ENCODE measurements around the gene KCNIP3.

DNA sequence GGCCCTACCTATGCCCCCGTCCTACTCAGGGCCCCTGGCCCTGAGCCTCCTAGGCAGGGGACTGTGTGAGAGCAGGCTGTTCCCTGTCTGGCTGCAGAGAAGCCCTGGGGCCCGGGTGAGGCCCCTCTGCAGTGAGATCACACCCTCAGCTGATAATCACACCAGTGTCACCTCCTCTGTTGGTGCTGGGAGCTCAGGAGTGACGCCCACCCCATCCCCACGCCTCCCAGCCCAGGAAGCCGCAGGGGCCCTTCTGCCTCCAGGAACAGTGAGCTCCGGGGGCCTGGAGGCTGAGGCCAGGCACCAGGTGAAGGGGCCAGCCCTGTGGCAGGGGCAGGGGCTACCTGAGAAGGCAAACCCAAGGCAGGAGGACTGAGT, 20.0 kb downstream of the KCNIP3 start:
- TF ChIP-seq ARNTL (CRISPR knock-in tag; IDR thresholded peaks at IDR 0.05; ENCODE audit: borderline replicate concordance, low read depth), result no peak
- no peak for TF ChIP-seq CSDC2 (CRISPR knock-in tag; IDR thresholded peaks at IDR 0.05)
- TF ChIP-seq, protein P1, sequence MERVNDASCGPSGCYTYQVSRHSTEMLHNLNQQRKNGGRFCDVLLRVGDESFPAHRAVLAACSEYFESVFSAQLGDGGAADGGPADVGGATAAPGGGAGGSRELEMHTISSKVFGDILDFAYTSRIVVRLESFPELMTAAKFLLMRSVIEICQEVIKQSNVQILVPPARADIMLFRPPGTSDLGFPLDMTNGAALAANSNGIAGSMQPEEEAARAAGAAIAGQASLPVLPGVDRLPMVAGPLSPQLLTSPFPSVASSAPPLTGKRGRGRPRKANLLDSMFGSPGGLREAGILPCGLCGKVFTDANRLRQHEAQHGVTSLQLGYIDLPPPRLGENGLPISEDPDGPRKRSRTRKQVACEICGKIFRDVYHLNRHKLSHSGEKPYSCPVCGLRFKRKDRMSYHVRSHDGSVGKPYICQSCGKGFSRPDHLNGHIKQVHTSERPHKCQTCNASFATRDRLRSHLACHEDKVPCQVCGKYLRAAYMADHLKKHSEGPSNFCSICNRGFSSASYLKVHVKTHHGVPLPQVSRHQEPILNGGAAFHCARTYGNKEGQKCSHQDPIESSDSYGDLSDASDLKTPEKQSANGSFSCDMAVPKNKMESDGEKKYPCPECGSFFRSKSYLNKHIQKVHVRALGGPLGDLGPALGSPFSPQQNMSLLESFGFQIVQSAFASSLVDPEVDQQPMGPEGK (CRISPR knock-in tag; IDR thresholded peaks at IDR 0.05; ENCODE audit: borderline replicate concordance), result no peak
- no peak for TF ChIP-seq ZFP3 (CRISPR knock-in tag; IDR thresholded peaks at IDR 0.05)
- no peak for TF ChIP-seq ZNF70 (CRISPR knock-in tag; IDR thresholded peaks at IDR 0.05)
